WERI-Rb-1 (cell line): ENCODE measurements around the gene C4orf50.

ENCODE experiments used
- DNase-seq: peaks from one replicate; pipeline ENCODE4 v3.0.0-alpha.2; 2020
- H3K27ac ChIP-seq: fragments of 250-450 bp; sonication (Bioruptor Pico); 2 replicates; pipeline ENCODE4 v1.5.1; 2020; ENCODE audit warnings: mild to moderate bottlenecking, moderate library complexity
- H3K27me3 ChIP-seq: fragments of 250-450 bp; sonication (Bioruptor Pico); 2 replicates; pipeline ENCODE4 v1.5.1; 2021; ENCODE audit warnings: mild to moderate bottlenecking, low read depth, moderate library complexity; ENCODE audit not compliant: insufficient read depth, severe bottlenecking
- H3K36me3 ChIP-seq: fragments of 250-450 bp; sonication (Bioruptor Pico); 2 replicates; pipeline ENCODE4 v1.5.1; 2020; ENCODE audit warnings: mild to moderate bottlenecking, moderate library complexity
- H3K4me3 ChIP-seq: 2 replicates; pipeline ENCODE4 v1.5.1; 2011; ENCODE audit warnings: low read depth, mild to moderate bottlenecking, control low read depth, low read length
- H3K9me3 ChIP-seq: fragments of 250-450 bp; sonication (Bioruptor Pico); 2 replicates; pipeline ENCODE4 v1.5.1; 2021; ENCODE audit warnings: mild to moderate bottlenecking, moderate library complexity; ENCODE audit not compliant: severe bottlenecking
- CTCF ChIP-seq: IDR thresholded peaks from 2 replicates; pipeline ENCODE4 v1.5.1; 2011; ENCODE audit warnings: low read depth, mild to moderate bottlenecking, control low read depth, inconsistent platforms, low read length

C4orf50 gene

GRCh38 chr4:5999830-6000365, 18.3 kb downstream of the C4orf50 start:
- Histone ChIP-seq H3K27me3 (no peaks in the 10 kb centered on the region), H3K27ac (no peak overlapping the region), H3K9me3 (no peaks in the 10 kb centered on the region), H3K36me3 (no peaks in the 10 kb centered on the region), H3K4me3 (no peak overlapping the region)
- TF ChIP-seq CTCF = no peak
- DNase-seq = peak; percentile 3

GRCh38 chr4:5999356-5999755, 18.9 kb downstream of the C4orf50 start:
- DNase-seq = peak; percentile 2
- H3K36me3 ChIP-seq = no peaks in the 10 kb centered on the region
- no peak overlapping the region for H3K27ac ChIP-seq
- H3K9me3 ChIP-seq = no peaks in the 10 kb centered on the region
- no peak overlapping the region for H3K4me3 ChIP-seq
- no peak for TF ChIP-seq CTCF
- no peaks in the 10 kb centered on the region for H3K27me3 ChIP-seq

GRCh38 chr4:5998333-5998936, 19.8 kb downstream of the C4orf50 start:
- no peak overlapping the region for H3K27ac ChIP-seq
- peak; percentile 99 for TF ChIP-seq CTCF
- no peaks in the 10 kb centered on the region for H3K27me3 ChIP-seq

GRCh38 chr4:5996641-5997040, 21.6 kb downstream of the C4orf50 start:
- no peak for TF ChIP-seq CTCF
- H3K27ac ChIP-seq = no peak overlapping the region
- no peaks in the 10 kb centered on the region for H3K9me3 ChIP-seq
- H3K4me3 ChIP-seq = no peak overlapping the region
- H3K27me3 ChIP-seq = no peaks in the 10 kb centered on the region
- no peaks in the 10 kb centered on the region for H3K36me3 ChIP-seq
- peak; percentile 4 for DNase-seq

More at GRCh38 chr4:5998333-5998936, 19.8 kb downstream of the C4orf50 start:
- H3K9me3 ChIP-seq = no peaks in the 10 kb centered on the region
- no peak overlapping the region for H3K4me3 ChIP-seq
- no peaks in the 10 kb centered on the region for H3K36me3 ChIP-seq
- DNase-seq = peak; percentile 82

GRCh38 chr4:5995901-5996623, 22.2 kb downstream of the C4orf50 start:
- H3K27me3 ChIP-seq = no peaks in the 10 kb centered on the region
- DNase-seq = peak; percentile 20
- no peaks in the 10 kb centered on the region for H3K9me3 ChIP-seq
- H3K27ac ChIP-seq = no peak overlapping the region
- TF ChIP-seq CTCF = no peak
- no peak overlapping the region for H3K4me3 ChIP-seq
- no peaks in the 10 kb centered on the region for H3K36me3 ChIP-seq
